Mesendoderm (in vitro differentiated cells): ENCODE data around the gene MOB2.

Experiments
- DNase-seq: peaks from one replicate; pipeline ENCODE4 v3.0.0; 2013
- H2AK5ac ChIP-seq: 2 replicates; pipeline ENCODE4 v1.6.1; 2013; ENCODE audit warnings: low read length, inconsistent platforms
- H2BK120ac ChIP-seq: 2 replicates; pipeline ENCODE4 v1.6.1; 2013; ENCODE audit warnings: low read depth, mild to moderate bottlenecking, low read length, moderate library complexity, mixed read lengths
- H2BK15ac ChIP-seq: replicated peaks from 2 replicates; pipeline ENCODE4 v1.6.1; 2013; ENCODE audit warnings: low read depth, mild to moderate bottlenecking, moderate library complexity
- H2BK5ac ChIP-seq: 2 replicates; pipeline ENCODE4 v1.6.1; 2013; ENCODE audit warnings: low read length, inconsistent platforms
- H3K18ac ChIP-seq: 2 replicates; pipeline ENCODE4 v1.6.1; 2013; ENCODE audit warnings: mild to moderate bottlenecking, low read length, mixed read lengths
- H3K23ac ChIP-seq: one replicate; pipeline ENCODE4 v1.6.1; 2013; ENCODE audit warnings: low read length
- H3K27ac ChIP-seq: 2 replicates; pipeline ENCODE4 v1.5.1; 2013; ENCODE audit warnings: low read depth, mild to moderate bottlenecking, inconsistent platforms, low read length, moderate library complexity
- H3K27me3 ChIP-seq: 2 replicates; pipeline ENCODE4 v1.6.1; 2013; ENCODE audit warnings: low read length, control low read depth, mild to moderate bottlenecking, inconsistent platforms; ENCODE audit not compliant: insufficient read depth, poor library complexity
- H3K36me3 ChIP-seq: 2 replicates; pipeline ENCODE4 v1.6.1; 2013; ENCODE audit warnings: low read length, inconsistent platforms; ENCODE audit not compliant: control insufficient read depth, insufficient read depth
- H3K4ac ChIP-seq: one replicate; pipeline ENCODE4 v1.6.1; 2013; ENCODE audit warnings: low read depth, mild to moderate bottlenecking, low read length, moderate library complexity
- H3K4me1 ChIP-seq: 2 replicates; pipeline ENCODE4 v1.6.1; 2013; ENCODE audit warnings: low read depth, low read length, inconsistent platforms; ENCODE audit not compliant: control insufficient read depth
- H3K4me2 ChIP-seq: 2 replicates; pipeline ENCODE4 v1.6.1; 2013; ENCODE audit warnings: low read length
- H3K4me3 ChIP-seq: 2 replicates; pipeline ENCODE4 v1.5.1; 2013; ENCODE audit warnings: mild to moderate bottlenecking, low read length
- H3K56ac ChIP-seq: one replicate; pipeline ENCODE4 v1.6.1; 2013; ENCODE audit warnings: low read length
- H3K79me1 ChIP-seq: 2 replicates; pipeline ENCODE4 v1.6.1; 2013; ENCODE audit warnings: low read length, inconsistent platforms
- H3K79me2 ChIP-seq: 2 replicates; pipeline ENCODE4 v1.6.1; 2013; ENCODE audit warnings: mild to moderate bottlenecking, low read length; ENCODE audit not compliant: control insufficient read depth, insufficient read depth
- H3K9ac ChIP-seq: 2 replicates; pipeline ENCODE4 v1.6.1; 2013; ENCODE audit warnings: low read length, inconsistent platforms
- H4K5ac ChIP-seq: one replicate; pipeline ENCODE4 v1.6.1; 2013; ENCODE audit warnings: low read length
- H4K8ac ChIP-seq: one replicate; pipeline ENCODE4 v1.6.1; 2013; ENCODE audit warnings: low read depth, mild to moderate bottlenecking, control low read depth, low read length, moderate library complexity
- WGBS: extraction: QIAGEN DNeasy Blood & Tissue Kit; methylation state at CpG from one replicate; pipeline ENCODE4 v1.1.7; 2013; ENCODE audit warnings: low lambda C conversion rate, missing lambda C conversion rate; ENCODE audit not compliant: insufficient coverage; ENCODE audit errors: extremely low coverage; 5-methylcytosine and 5-hydroxymethylcytosine counted together

MOB2 gene

DNA sequence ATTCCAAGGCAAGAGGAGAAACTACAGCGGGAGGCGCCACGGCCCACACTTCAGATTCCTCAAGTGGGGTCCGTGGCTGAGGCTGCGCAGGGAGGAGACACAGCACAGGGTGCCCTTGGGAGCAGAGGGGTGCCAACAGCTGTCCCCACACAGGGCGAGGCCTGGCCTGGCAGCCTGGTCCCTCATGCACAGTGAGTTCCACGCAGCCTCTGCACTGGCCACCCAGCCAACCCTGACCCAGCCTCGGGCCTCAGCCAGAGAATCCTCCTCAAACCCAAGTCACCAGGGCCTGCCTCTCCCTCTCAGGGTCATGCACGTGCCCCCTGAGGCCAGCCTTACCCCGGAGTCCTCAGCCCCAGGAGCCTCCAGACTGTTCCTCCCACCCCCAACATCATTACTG, 22.4 kb upstream of the MOB2 start:
- Histone ChIP-seq H4K8ac (no peak overlapping the region), H3K27me3 (no peaks in the 10 kb centered on the region), H2AK5ac (no peak overlapping the region), H3K56ac (no peak overlapping the region), H3K4me1 (peaks cover 3% of the 10 kb centered on the region), H3K4me2 (no peak overlapping the region), H3K27ac (no peak overlapping the region), H3K36me3 (no peaks in the 10 kb centered on the region), H3K79me2 (peaks cover 5% of the 10 kb centered on the region), H2BK120ac (no peak overlapping the region), H3K23ac (no peak overlapping the region), H3K4me3 (no peak overlapping the region), H3K4ac (no peak overlapping the region), H2BK5ac (no peak overlapping the region), H4K5ac (no peak overlapping the region), H2BK15ac (no peak overlapping the region), H3K18ac (no peak overlapping the region), H3K79me1 (peaks cover 14% of the 10 kb centered on the region), H3K9ac (no peak overlapping the region)
- no peak for DNase-seq
- WGBS: no CpG with 5 or more reads among the region's 10 CpGs

DNA sequence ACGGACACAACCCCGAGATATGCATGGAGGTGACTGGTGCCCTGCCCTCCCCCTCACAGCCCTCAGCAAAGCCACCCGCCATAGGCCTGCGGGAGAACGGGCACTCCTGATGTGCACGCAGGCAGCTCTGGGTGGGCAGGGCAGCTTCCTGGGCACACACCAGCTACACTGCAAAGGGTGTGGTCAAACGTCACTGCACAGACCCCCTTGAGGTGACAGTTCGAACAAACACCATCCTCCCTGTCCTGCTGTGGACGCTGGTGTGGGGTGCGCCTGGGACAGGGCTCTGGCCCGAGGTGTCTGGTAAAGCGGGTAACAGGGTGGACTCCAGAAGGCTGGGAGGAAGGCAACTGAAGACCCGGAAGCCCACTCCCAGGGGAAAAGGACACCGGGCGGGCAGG, 21.9 kb upstream of the MOB2 start:
- H3K4ac ChIP-seq: no peak overlapping the region
- H3K79me1 ChIP-seq: peaks cover 14% of the 10 kb centered on the region
- H3K18ac ChIP-seq: no peak overlapping the region
- no peak overlapping the region for H2AK5ac ChIP-seq
- H2BK15ac ChIP-seq: no peak overlapping the region
- no peak for DNase-seq
- no peaks in the 10 kb centered on the region for H3K36me3 ChIP-seq
- no peak overlapping the region for H3K4me3 ChIP-seq
- no peak overlapping the region for H2BK120ac ChIP-seq
- no peak overlapping the region for H3K4me2 ChIP-seq
- no peak overlapping the region for H3K23ac ChIP-seq
- H4K5ac ChIP-seq: no peak overlapping the region
- H2BK5ac ChIP-seq: no peak overlapping the region
- no peak overlapping the region for H4K8ac ChIP-seq
- peaks cover 3% of the 10 kb centered on the region for H3K4me1 ChIP-seq
- no peak overlapping the region for H3K9ac ChIP-seq
- WGBS: no CpG with 5 or more reads among the region's 15 CpGs
- peaks cover 5% of the 10 kb centered on the region for H3K79me2 ChIP-seq
- H3K27me3 ChIP-seq: no peaks in the 10 kb centered on the region
- peak overlapping the region; percentile 5 for H3K56ac ChIP-seq
- H3K27ac ChIP-seq: no peak overlapping the region

DNA sequence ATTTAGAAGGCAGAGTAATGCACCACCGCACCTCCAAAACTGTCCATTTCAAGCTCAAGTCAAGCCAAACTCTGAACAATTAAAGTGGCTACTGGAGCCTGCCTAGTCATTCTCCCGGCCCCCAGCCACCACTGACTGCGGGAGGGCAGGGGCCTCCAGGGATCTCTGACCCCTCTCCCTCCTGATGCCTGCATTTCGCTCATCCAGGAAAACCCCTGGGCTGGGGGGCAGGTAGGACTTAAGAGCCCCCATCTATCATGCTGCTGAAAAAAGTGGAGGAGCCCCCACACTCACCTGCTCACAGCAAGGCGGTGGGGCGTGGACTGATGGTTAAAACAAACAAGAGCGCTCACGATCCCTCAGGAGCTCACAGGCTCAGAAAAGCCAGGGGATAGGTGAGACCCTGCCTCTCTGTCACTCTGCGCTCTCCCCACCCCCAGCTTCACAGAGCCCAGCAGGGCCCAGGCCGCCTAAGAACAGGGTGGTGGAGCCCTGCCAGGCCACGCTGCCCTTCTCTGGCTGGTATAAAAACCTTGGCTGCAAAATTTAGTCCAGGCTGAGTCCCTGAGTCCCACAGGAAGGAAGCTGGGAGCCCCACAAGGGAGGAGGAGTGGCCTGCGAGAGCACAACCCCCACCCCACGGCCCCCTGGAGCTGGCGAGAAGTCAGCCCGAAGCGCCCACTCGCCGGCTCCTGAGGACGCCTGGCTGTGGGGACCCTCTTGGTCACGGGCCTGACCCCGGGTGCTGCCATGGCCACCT, 21.0 kb upstream of the MOB2 start:
- H3K79me2 ChIP-seq: peaks cover 5% of the 10 kb centered on the region
- H2BK15ac ChIP-seq: no peak overlapping the region
- H2BK120ac ChIP-seq: no peak overlapping the region
- peak overlapping the region; percentile 67 for H3K56ac ChIP-seq
- H4K8ac ChIP-seq: no peak overlapping the region
- H3K79me1 ChIP-seq: peaks cover 18% of the 10 kb centered on the region
- H3K4ac ChIP-seq: no peak overlapping the region
- no peak for DNase-seq
- H3K9ac ChIP-seq: peak overlapping the region; percentile 47
- no peaks in the 10 kb centered on the region for H3K36me3 ChIP-seq
- no peak overlapping the region for H2BK5ac ChIP-seq
- H3K18ac ChIP-seq: no peak overlapping the region
- no peak overlapping the region for H2AK5ac ChIP-seq
- no peaks in the 10 kb centered on the region for H3K27me3 ChIP-seq
- H3K23ac ChIP-seq: no peak overlapping the region
- H3K4me3 ChIP-seq: no peak overlapping the region
- WGBS: no CpG with 5 or more reads among the region's 21 CpGs
- no peak overlapping the region for H4K5ac ChIP-seq
- H3K4me1 ChIP-seq: peaks cover 3% of the 10 kb centered on the region
- H3K4me2 ChIP-seq: no peak overlapping the region
- no peak overlapping the region for H3K27ac ChIP-seq

GRCh38 chr11:1506981-1507380, 20.4 kb upstream of the MOB2 start:
- Histone ChIP-seq H3K79me2 (peaks cover 5% of the 10 kb centered on the region), H3K56ac (no peak overlapping the region)
- no CpG with 5 or more reads among the region's 9 CpGs for WGBS

GRCh38 chr11:1505480-1505879, 18.9 kb upstream of the MOB2 start:
- Histone ChIP-seq H3K4ac (no peak overlapping the region), H3K9ac (no peak overlapping the region), H3K4me3 (no peak overlapping the region), H2BK5ac (no peak overlapping the region), H2AK5ac (no peak overlapping the region), H3K27ac (no peak overlapping the region), H3K36me3 (no peaks in the 10 kb centered on the region), H2BK120ac (no peak overlapping the region), H3K79me1 (peaks cover 20% of the 10 kb centered on the region), H3K23ac (no peak overlapping the region), H4K5ac (no peak overlapping the region), H3K56ac (no peak overlapping the region), H3K18ac (no peak overlapping the region), H2BK15ac (no peak overlapping the region), H4K8ac (no peak overlapping the region), H3K27me3 (no peaks in the 10 kb centered on the region), H3K4me1 (peaks cover 3% of the 10 kb centered on the region), H3K4me2 (no peak overlapping the region), H3K79me2 (peaks cover 5% of the 10 kb centered on the region)
- peak; percentile 59 for DNase-seq
- WGBS: no CpG with 5 or more reads among the region's 11 CpGs

More at GRCh38 chr11:1506981-1507380, 20.4 kb upstream of the MOB2 start:
- H4K5ac ChIP-seq: no peak overlapping the region
- H3K27me3 ChIP-seq: no peaks in the 10 kb centered on the region
- H3K9ac ChIP-seq: no peak overlapping the region
- no peak overlapping the region for H3K4me2 ChIP-seq
- no peak for DNase-seq
- H3K23ac ChIP-seq: peak overlapping the region; percentile 48
- H3K79me1 ChIP-seq: peaks cover 18% of the 10 kb centered on the region
- no peak overlapping the region for H3K4me3 ChIP-seq
- no peak overlapping the region for H3K18ac ChIP-seq
- H3K27ac ChIP-seq: no peak overlapping the region
- no peak overlapping the region for H4K8ac ChIP-seq
- no peak overlapping the region for H2AK5ac ChIP-seq
- no peak overlapping the region for H2BK15ac ChIP-seq
- H2BK5ac ChIP-seq: no peak overlapping the region
- H3K36me3 ChIP-seq: no peaks in the 10 kb centered on the region
- no peak overlapping the region for H3K4ac ChIP-seq
- H2BK120ac ChIP-seq: no peak overlapping the region
- peaks cover 3% of the 10 kb centered on the region for H3K4me1 ChIP-seq
